CD4-positive, alpha-beta memory T cell (primary cell): ENCODE measurements around the gene BCAS1. TPM values are rescaled to one million over a fixed set of nuclear protein-coding genes. Genes with fewer than 3 reads are reported as not detected.
A peak's percentile ranks its signal among the peaks of the same experiment; 100 is the strongest.

Experiments
- CTCF ChIA-PET: fragments of 350-600 bp; sonication (Branson Sonifier 250); formaldehyde crosslinking; loops from one replicate; lab custom pipeline; 2021; ENCODE audit warnings: inconsistent platforms; ENCODE audit not compliant: partially characterized antibody; lab: Charles Lee
- POLR2A ChIA-PET: fragments of 350-600 bp; sonication (Branson Sonifier 250); formaldehyde crosslinking; loops from one replicate; lab custom pipeline; 2021; ENCODE audit not compliant: partially characterized antibody; lab: Charles Lee
- DNase-seq, 5 donors: peaks; one replicate each; pipeline versions ENCODE4 v3.0.0 to v3.0.0-alpha.2; 2020 to 2022; ENCODE audit warnings: mixed read lengths in 1 of 5
- H3K27ac ChIP-seq: one replicate; pipeline ENCODE4 v1.7.0; 2013; ENCODE audit warnings: low read depth, low read length
- H3K27me3 ChIP-seq: 2 replicates; pipeline ENCODE4 v1.7.0; 2013; ENCODE audit warnings: mild to moderate bottlenecking, low read length, moderate library complexity; ENCODE audit not compliant: insufficient read depth
- H3K36me3 ChIP-seq: 2 replicates; pipeline ENCODE4 v1.7.0; 2013; ENCODE audit warnings: mild to moderate bottlenecking, low read length, moderate library complexity; ENCODE audit not compliant: insufficient read depth
- H3K4me1 ChIP-seq: 2 replicates; pipeline ENCODE4 v1.7.0; 2013; ENCODE audit warnings: mild to moderate bottlenecking, low read length, moderate library complexity; ENCODE audit not compliant: insufficient read depth
- H3K4me3 ChIP-seq, 2 donors: one replicate each; pipeline ENCODE4 v1.7.0; 2013; ENCODE audit warnings: low read length in 2 of 2, mild to moderate bottlenecking in 1 of 2
- H3K9me3 ChIP-seq, 2 donors: one replicate each; pipeline ENCODE4 v1.7.0; 2013; ENCODE audit warnings: low read length in 2 of 2, control low read depth in 1 of 2; ENCODE audit not compliant: control insufficient read depth in 1 of 2
- H3K27ac Mint-ChIP-seq, 7 donors: one replicate each; pipeline ENCODE4 v1.8.0; 2020 to 2021; ENCODE audit warnings: mixed read lengths in 7 of 7, mild to moderate bottlenecking in 6 of 7, inconsistent platforms in 3 of 7, moderate library complexity in 3 of 7
- H3K27me3 Mint-ChIP-seq, 2 donors: one replicate each; pipeline ENCODE4 v1.8.0; 2020 to 2021; ENCODE audit warnings: mixed read lengths in 2 of 2
- H3K36me3 Mint-ChIP-seq, 2 donors: one replicate each; pipeline ENCODE4 v1.8.0; 2020 to 2021; ENCODE audit warnings: mixed read lengths in 2 of 2, inconsistent platforms in 1 of 2, mild to moderate bottlenecking in 1 of 2
- H3K4me1 Mint-ChIP-seq, 4 donors: one replicate each; pipeline ENCODE4 v1.8.0; 2020 to 2021; ENCODE audit warnings: mixed read lengths in 4 of 4, mild to moderate bottlenecking in 1 of 4
- H3K4me3 Mint-ChIP-seq, 8 donors: one replicate each; pipeline ENCODE4 v1.8.0; 2020 to 2021; ENCODE audit warnings: mixed read lengths in 8 of 8, mild to moderate bottlenecking in 7 of 8, moderate library complexity in 6 of 8, inconsistent platforms in 3 of 8
- H3K9me3 Mint-ChIP-seq, 8 donors: one replicate each; pipeline ENCODE4 v1.8.0; 2020 to 2021; ENCODE audit warnings: mixed read lengths in 8 of 8, mild to moderate bottlenecking in 5 of 8, inconsistent platforms in 3 of 8, moderate library complexity in 1 of 8
- intact Hi-C: fragments of 100-400 bp; cut with micrococcal nuclease; formaldehyde crosslinking; loops from one replicate; pipeline ENCODE4 v1.15.1; 2023
- polyA plus RNA-seq, 2 donors: library from polyadenylated mRNA; unstranded; fragments of 300-500 nt; fragmentation: Illumina TruSeq; gene quantifications; one replicate each; pipeline ENCODE4 v1.2.3, GENCODE V29; 2021
- total RNA-seq, 2 experiments: library from RNA; stranded (reverse); gene quantifications; one replicate each; pipeline ENCODE4 v1.2.3, GENCODE V29; 2021

BCAS1 gene
- total and polyA plus RNA-seq, 4 experiments from 2014 or later = 0.17 to 0.32 (median 0.25) TPM; not detected in 1

- Mint-ChIP-seq H3K36me3 (no peaks in the 10 kb centered on the region), H3K27me3 (no peaks in the 10 kb centered on the region), H3K4me3 (no peak overlapping the region), H3K27ac (peak overlapping the region in 2 of 7 donors; percentile 6 to 25), H3K9me3 (no peaks in the 10 kb centered on the region), H3K4me1 (peaks cover 16 to 20% (median 17%) of the 10 kb centered on the region in 4 donors)
- Histone ChIP-seq H3K27me3 (no peaks in the 10 kb centered on the region), H3K4me3 (no peak overlapping the region), H3K4me1 (peaks cover 14% of the 10 kb centered on the region), H3K36me3 (no peaks in the 10 kb centered on the region), H3K9me3 (no peaks in the 10 kb centered on the region), H3K27ac (no peak overlapping the region)
- ChIA-PET POLR2A (interaction anchor here (0.9 to 1.3 kb wide), 2 partner anchors 9 to 39 kb away, joined by 3 read pairs; no protein-coding TSS in a partner anchor), CTCF (interaction anchor here (0.7 to 1.5 kb wide), 3 partner anchors 29 to 332 kb away, joined by 3 to 5 read pairs (median 4); no protein-coding TSS in a partner anchor)
- intact Hi-C loops = no loop called here
- DNase-seq = no peak
Observed at GRCh38 chr20:53911301-53911700, 159.1 kb downstream of the BCAS1 start.

GRCh38 chr20:53910351-53911002 lies 159.9 kb downstream of the BCAS1 start:
- no peaks in the 10 kb centered on the region for H3K27me3 Mint-ChIP-seq
- H3K27me3 ChIP-seq = no peaks in the 10 kb centered on the region
- no peaks in the 10 kb centered on the region for H3K36me3 Mint-ChIP-seq
- no peak overlapping the region for H3K27ac ChIP-seq
- ChIA-PET POLR2A (interaction anchor here (1.3 kb wide), 1 partner anchor 9 kb away, joined by 3 read pairs; no protein-coding TSS in a partner anchor), CTCF (no interaction called here)
- H3K9me3 ChIP-seq = no peaks in the 10 kb centered on the region
- H3K4me1 Mint-ChIP-seq = peaks cover 9 to 15% (median 11%) of the 10 kb centered on the region in 4 donors
- intact Hi-C loops = no loop called here
- no peaks in the 10 kb centered on the region for H3K9me3 Mint-ChIP-seq
- peaks cover 9% of the 10 kb centered on the region for H3K4me1 ChIP-seq
- no peak overlapping the region for H3K4me3 Mint-ChIP-seq
- no peak for DNase-seq
- no peaks in the 10 kb centered on the region for H3K36me3 ChIP-seq
- H3K4me3 ChIP-seq = no peak overlapping the region
- H3K27ac Mint-ChIP-seq = peak overlapping the region in 1 of 7 donors; percentile 17

GRCh38 chr20:53907968-53908751 lies 162.2 kb downstream of the BCAS1 start:
- Mint-ChIP-seq H3K9me3 (no peaks in the 10 kb centered on the region), H3K27ac (no peak overlapping the region), H3K4me3 (no peak overlapping the region), H3K27me3 (no peaks in the 10 kb centered on the region), H3K36me3 (no peaks in the 10 kb centered on the region), H3K4me1 (peaks cover 2 to 7% (median 6%) of the 10 kb centered on the region in 4 donors)
- Histone ChIP-seq H3K4me3 (no peak overlapping the region), H3K9me3 (no peaks in the 10 kb centered on the region), H3K27me3 (no peaks in the 10 kb centered on the region), H3K4me1 (no peaks in the 10 kb centered on the region), H3K36me3 (no peaks in the 10 kb centered on the region), H3K27ac (no peak overlapping the region)
- CTCF ChIA-PET = interaction anchor here (0.6 to 1.5 kb wide), 5 partner anchors 7 to 315 kb away, joined by 3 to 4 read pairs (median 3); partner anchors contain the start of gene ZNF217
- intact Hi-C loops = no loop called here
- POLR2A ChIA-PET = interaction anchor here (0.6 to 1.1 kb wide), 3 partner anchors 68 to 1381 kb away, joined by 3 to 4 read pairs (median 3); no protein-coding TSS in a partner anchor
- DNase-seq = no peak

GRCh38 chr20:53905820-53906191 lies 164.6 kb downstream of the BCAS1 start:
- Histone ChIP-seq H3K27me3 (no peaks in the 10 kb centered on the region), H3K4me1 (no peaks in the 10 kb centered on the region), H3K4me3 (no peak overlapping the region), H3K27ac (no peak overlapping the region), H3K36me3 (no peaks in the 10 kb centered on the region), H3K9me3 (no peaks in the 10 kb centered on the region)
- Mint-ChIP-seq H3K27me3 (no peaks in the 10 kb centered on the region), H3K9me3 (no peaks in the 10 kb centered on the region), H3K27ac (no peak overlapping the region), H3K4me3 (no peak overlapping the region), H3K4me1 (peaks cover 3 to 7% (median 6%) of the 10 kb centered on the region in 4 donors), H3K36me3 (no peaks in the 10 kb centered on the region)
- intact Hi-C loops = no loop called here
- no peak for DNase-seq
- CTCF ChIA-PET = interaction anchor here (1.8 kb wide), 1 partner anchor 10 kb away, joined by 4 read pairs; no protein-coding TSS in a partner anchor
- POLR2A ChIA-PET = no interaction called here

DNA sequence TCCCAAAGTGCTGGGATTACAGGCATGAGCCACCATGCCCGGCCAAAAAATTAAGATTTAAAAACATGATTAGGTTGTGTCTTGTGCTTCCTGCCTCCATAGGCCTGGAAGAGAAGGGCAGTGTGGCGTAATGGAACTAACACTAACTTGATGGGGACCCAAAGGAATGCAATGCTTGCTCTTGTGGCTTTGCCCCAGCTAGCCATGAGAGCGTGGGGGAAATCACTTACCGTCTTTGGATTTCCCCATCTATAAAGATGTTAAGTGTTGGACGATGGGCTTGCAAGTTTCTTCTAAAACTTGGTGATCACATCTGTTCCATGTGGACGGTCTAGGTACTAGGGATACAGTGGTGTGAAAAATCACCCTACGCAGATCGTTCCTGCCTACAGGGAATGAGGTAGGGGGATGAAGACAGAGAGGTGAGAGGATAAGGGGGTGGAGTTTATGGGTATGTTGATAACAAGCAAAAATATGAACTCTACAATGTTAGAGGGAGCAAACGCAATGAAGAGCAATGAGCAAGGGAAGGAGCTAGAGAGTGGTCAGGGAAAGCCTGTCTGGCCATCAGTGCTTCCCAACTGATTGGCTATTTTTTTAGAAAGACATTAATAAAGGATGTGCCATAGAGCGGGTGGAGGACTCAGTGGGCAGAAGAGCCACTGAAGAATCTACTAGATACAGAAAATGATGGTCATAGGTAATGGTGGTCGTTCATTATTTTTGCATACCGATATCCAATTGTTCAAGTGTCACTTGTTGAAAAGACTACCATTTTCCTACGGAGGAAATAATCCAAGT lies 165.2 kb downstream of the BCAS1 start:
- no peaks in the 10 kb centered on the region for H3K36me3 ChIP-seq
- no peak overlapping the region for H3K4me3 ChIP-seq
- Mint-ChIP-seq H3K27ac (peak overlapping the region in 2 of 7 donors; percentile 16 to 41), H3K27me3 (no peaks in the 10 kb centered on the region), H3K4me3 (no peak overlapping the region), H3K36me3 (no peaks in the 10 kb centered on the region), H3K4me1 (peaks cover 3 to 12% (median 9%) of the 10 kb centered on the region in 4 donors), H3K9me3 (no peaks in the 10 kb centered on the region)
- no peak for DNase-seq
- POLR2A ChIA-PET = no interaction called here
- intact Hi-C loops = no loop called here
- no peaks in the 10 kb centered on the region for H3K9me3 ChIP-seq
- no peaks in the 10 kb centered on the region for H3K27me3 ChIP-seq
- peaks cover 3% of the 10 kb centered on the region for H3K4me1 ChIP-seq
- CTCF ChIA-PET = interaction anchor here (1.8 kb wide), 1 partner anchor 11 kb away, joined by 4 read pairs; no protein-coding TSS in a partner anchor
- no peak overlapping the region for H3K27ac ChIP-seq

DNA sequence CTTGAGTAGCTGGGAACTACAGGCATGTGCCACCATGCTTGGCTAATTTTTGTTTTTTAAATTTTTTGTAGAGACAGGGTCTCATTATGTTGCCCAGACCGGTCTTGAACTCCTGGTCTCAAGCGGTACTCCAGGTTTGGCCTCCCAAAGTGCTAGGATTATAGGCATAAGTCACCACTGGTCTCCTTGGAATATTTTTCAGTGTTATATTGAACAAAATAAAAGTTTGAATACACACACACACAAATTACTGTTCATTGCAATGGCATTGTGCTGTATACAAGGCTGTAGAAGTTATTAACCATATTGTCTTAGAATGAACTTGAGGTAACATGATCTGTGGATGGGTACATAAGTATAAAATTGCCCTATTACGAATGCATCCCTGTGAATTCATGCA lies 166.1 kb downstream of the BCAS1 start:
- Mint-ChIP-seq H3K27me3 (no peaks in the 10 kb centered on the region), H3K36me3 (no peaks in the 10 kb centered on the region), H3K4me3 (no peak overlapping the region), H3K9me3 (no peaks in the 10 kb centered on the region), H3K27ac (no peak overlapping the region), H3K4me1 (peaks cover 10 to 20% (median 18%) of the 10 kb centered on the region in 4 donors)
- ChIA-PET CTCF (no interaction called here), POLR2A (no interaction called here)
- no peak for DNase-seq
- Histone ChIP-seq H3K9me3 (no peaks in the 10 kb centered on the region), H3K4me1 (peaks cover 12% of the 10 kb centered on the region), H3K27ac (no peak overlapping the region), H3K36me3 (no peaks in the 10 kb centered on the region), H3K4me3 (no peak overlapping the region), H3K27me3 (no peaks in the 10 kb centered on the region)
- intact Hi-C loops = no loop called here
